SK-N-SH (cell line): ENCODE data around the gene POLR1A. TPM values are rescaled to one million over a fixed set of nuclear protein-coding genes. Genes with fewer than 3 reads are reported as not detected.

Source experiments
- CTCF ChIA-PET: fragments of 300-600, 350-600 bp; formaldehyde crosslinking; extraction: SDS; loops from one replicate; lab custom pipeline; 2021; lab: Yijun Ruan, JAX
- POLR2A ChIA-PET: fragments of 350-600 bp; sonication (Branson Sonifier 250); formaldehyde crosslinking; extraction: SDS; loops from one replicate; lab custom pipeline; 2020; ENCODE audit warnings: antibody characterized with exemption, inconsistent platforms; lab: Yijun Ruan, JAX
- DNase-seq: peaks from one replicate; pipeline ENCODE4 v3.0.0; 2012
- H2AFZ ChIP-seq: fragments of 200-600 bp; sonication (generic); 2 replicates; pipeline ENCODE4 v1.8.1; 2016; ENCODE audit warnings: antibody characterized with exemption, mild to moderate bottlenecking, low read depth
- H3F3A ChIP-seq: fragments of 200-600 bp; sonication (generic); replicated peaks from 2 replicates; pipeline ENCODE3; 2016; ENCODE audit warnings: antibody characterized with exemption, mild to moderate bottlenecking; ENCODE audit not compliant: insufficient read depth
- H3K27ac ChIP-seq, 2 experiments: fragments of 200-500 bp in 1 of 2; fragments of 200-600 bp in 1 of 2; sonication (Bioruptor generic) in 1 of 2; sonication (generic), shearing (Covaris generic) in 1 of 2; 2 replicates each; pipeline versions ENCODE4 v1.5.1 to v1.6.1; 2014 to 2016; ENCODE audit warnings: low read depth in 2 of 2, inconsistent platforms in 1 of 2, low read length in 1 of 2, mild to moderate bottlenecking in 1 of 2, mixed read lengths in 1 of 2
- H3K27me3 ChIP-seq: fragments of 200-600 bp; sonication (generic), shearing (Covaris generic); 2 replicates; pipeline ENCODE4 v1.6.1; 2016; ENCODE audit warnings: mixed run types; ENCODE audit not compliant: insufficient read depth
- H3K36me3 ChIP-seq, 2 experiments: fragments of 200-500 bp in 1 of 2; fragments of 200-600 bp in 1 of 2; sonication (Bioruptor generic) in 1 of 2; sonication (generic) in 1 of 2; replicated peaks in 1 of 2; 2 replicates each; pipeline versions ENCODE3 to v1.5.1; 2014 to 2016; ENCODE audit warnings: low read length in 1 of 2, mild to moderate bottlenecking in 1 of 2; ENCODE audit not compliant: insufficient read depth in 2 of 2, control insufficient read depth in 1 of 2
- H3K4me1 ChIP-seq, 2 experiments: fragments of 200-500 bp in 1 of 2; fragments of 200-600 bp in 1 of 2; sonication (Bioruptor generic) in 1 of 2; sonication (generic), shearing (Covaris generic) in 1 of 2; 2 replicates each; pipeline versions ENCODE4 v1.5.1 to v1.6.1; 2014 to 2016; ENCODE audit warnings: low read depth in 1 of 2, low read length in 1 of 2, mixed run types in 1 of 2; ENCODE audit not compliant: insufficient read depth in 2 of 2, control insufficient read depth in 1 of 2
- H3K4me2 ChIP-seq: fragments of 200-600 bp; sonication (generic), shearing (Covaris generic); 2 replicates; pipeline ENCODE4 v1.6.1; 2017; ENCODE audit warnings: mixed run types
- H3K4me3 ChIP-seq, 2 experiments: fragments of 200-500 bp in 1 of 2; fragments of 200-600 bp in 1 of 2; sonication (Bioruptor generic) in 1 of 2; sonication (generic), shearing (Covaris generic) in 1 of 2; 2 replicates each; pipeline versions ENCODE4 v1.5.1 to v1.8.1; 2014 to 2016; ENCODE audit warnings: low read depth in 2 of 2, inconsistent platforms in 1 of 2, low read length in 1 of 2, mild to moderate bottlenecking in 1 of 2, mixed read lengths in 1 of 2, moderate library complexity in 1 of 2
- H3K79me2 ChIP-seq: fragments of 200-600 bp; sonication (generic); 2 replicates; pipeline ENCODE4 v1.8.1; 2017; ENCODE audit warnings: mild to moderate bottlenecking; ENCODE audit not compliant: insufficient read depth
- H3K9ac ChIP-seq: fragments of 200-600 bp; sonication (generic); 2 replicates; pipeline ENCODE4 v1.6.1; 2017; ENCODE audit warnings: mixed run types
- H3K9me2 ChIP-seq: fragments of 200-600 bp; sonication (generic); 2 replicates; pipeline ENCODE4 v1.6.1; 2017; ENCODE audit warnings: mixed run types
- H3K9me3 ChIP-seq: fragments of 200-600 bp; sonication (generic); 2 replicates; pipeline ENCODE4 v1.6.1; 2017; ENCODE audit warnings: mixed run types, mild to moderate bottlenecking, moderate library complexity
- H4K20me1 ChIP-seq: fragments of 200-600 bp; sonication (generic); 2 replicates; pipeline ENCODE4 v1.6.1; 2017; ENCODE audit warnings: mild to moderate bottlenecking, mixed run types; ENCODE audit not compliant: insufficient read depth
- ELF1 ChIP-seq: IDR thresholded peaks from 2 replicates; pipeline ENCODE4 v1.4.0; 2012
- EP300 ChIP-seq, 2 experiments: IDR thresholded peaks; 2 replicates each; pipeline versions ENCODE4 v1.4.0 to v1.6.1; 2012; ENCODE audit warnings: borderline replicate concordance in 1 of 2, low read depth in 1 of 2, low read length in 1 of 2
- EZH2phosphoT487 ChIP-seq: fragments of 200-600 bp; sonication (generic); IDR thresholded peaks from 2 replicates; pipeline ENCODE4 v1.6.1; 2017; ENCODE audit warnings: low read depth, mixed run types, mild to moderate bottlenecking, antibody characterized with exemption, moderate library complexity, borderline replicate concordance
- FOXM1 ChIP-seq: IDR thresholded peaks from 2 replicates; pipeline ENCODE4 v1.4.0; 2012; ENCODE audit warnings: low read depth, mild to moderate bottlenecking
- GABPA ChIP-seq: IDR thresholded peaks from 2 replicates; pipeline ENCODE4 v1.4.0; 2012; ENCODE audit warnings: low read depth, mild to moderate bottlenecking
- MXI1 ChIP-seq: IDR thresholded peaks from 2 replicates; pipeline ENCODE4 v1.6.1; 2012; ENCODE audit warnings: mild to moderate bottlenecking, low read depth, low read length, improper control_type of control experiment
- POLR2AphosphoS5 ChIP-seq: IDR thresholded peaks from 2 replicates; pipeline ENCODE4 v1.6.1; 2012; ENCODE audit warnings: low read depth, low read length
- RAD21 ChIP-seq: IDR thresholded peaks from 2 replicates; pipeline ENCODE4 v1.6.1; 2012; ENCODE audit warnings: mild to moderate bottlenecking, low read length
- RFX5 ChIP-seq: IDR thresholded peaks from 2 replicates; pipeline ENCODE4 v1.6.1; 2012; ENCODE audit warnings: mild to moderate bottlenecking, improper control_type of control experiment, low read length
- RXRA ChIP-seq: IDR thresholded peaks from 2 replicates; pipeline ENCODE4 v1.4.0; 2012; ENCODE audit warnings: low read depth, mild to moderate bottlenecking, borderline replicate concordance
- SIN3A ChIP-seq: IDR thresholded peaks from 2 replicates; pipeline ENCODE4 v1.6.1; 2012; ENCODE audit warnings: low read depth, mild to moderate bottlenecking, low read length, moderate library complexity, borderline replicate concordance
- TAF1 ChIP-seq: IDR thresholded peaks from 2 replicates; pipeline ENCODE4 v1.6.1; 2012; ENCODE audit warnings: low read depth, mild to moderate bottlenecking, low read length, moderate library complexity, borderline replicate concordance
- TCF12 ChIP-seq: IDR thresholded peaks from 2 replicates; pipeline ENCODE4 v1.4.0; 2012
- TEAD4 ChIP-seq: IDR thresholded peaks from 2 replicates; pipeline ENCODE4 v1.4.0; 2012; ENCODE audit warnings: mild to moderate bottlenecking, borderline replicate concordance; ENCODE audit not compliant: insufficient read depth
- WGBS: methylation state at CpG from one replicate; pipeline ENCODE4 v1.1.6; 2017; ENCODE audit warnings: low lambda C conversion rate; 5-methylcytosine and 5-hydroxymethylcytosine counted together
- polyA plus RNA-seq, 3 experiments: library from polyadenylated mRNA; depleted of rRNA; stranded (reverse); fragments of >200 nt; gene quantifications; 2 replicates each; pipeline ENCODE4 v1.2.3, GENCODE V29; 2012
- TF ChIP-seq, protein P1 (sequence below): IDR thresholded peaks from 2 replicates; pipeline ENCODE4 v1.4.0; 2012; ENCODE audit warnings: low read depth
- TF ChIP-seq, protein P2 (sequence below): IDR thresholded peaks from 2 replicates; pipeline ENCODE4 v1.6.1; 2012; ENCODE audit warnings: mild to moderate bottlenecking, low read depth, low read length, moderate library complexity
- TF ChIP-seq, protein P3 (sequence below): IDR thresholded peaks from 2 replicates; pipeline ENCODE4 v1.4.0; 2012; ENCODE audit warnings: low read depth, borderline replicate concordance

The POLR1A gene
- polyA plus RNA-seq, 1 of the 3 experiments (the other 2 are of a cell fraction), result 6.1 TPM

DNA sequence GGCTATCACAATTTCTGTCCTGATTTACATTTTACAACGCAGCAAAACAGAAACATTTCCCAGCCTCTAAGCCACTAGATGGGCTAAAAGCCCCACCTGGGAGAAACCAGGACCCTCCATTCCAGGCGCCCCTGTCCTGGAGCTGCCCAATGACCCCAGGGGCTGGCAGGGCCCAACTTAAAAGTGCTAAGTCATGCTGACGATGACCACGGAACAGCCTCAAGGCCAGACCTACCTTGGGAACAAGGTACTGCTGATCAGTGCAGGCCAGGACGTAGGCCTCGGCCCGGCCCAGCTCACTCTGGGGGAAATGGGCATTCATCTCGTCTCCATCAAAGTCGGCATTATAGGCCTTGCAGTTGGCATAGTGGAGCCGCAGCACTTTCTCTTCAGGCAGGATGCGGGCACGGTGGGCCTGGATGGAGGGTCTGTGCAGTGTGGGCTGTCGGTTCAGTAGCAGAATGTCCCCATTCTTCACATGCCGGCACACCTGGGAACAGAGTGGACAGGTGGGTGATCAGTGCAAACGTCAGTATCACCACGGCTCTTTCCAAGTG lies 35.8 kb downstream of the POLR1A start:
- no peak overlapping the region for H3K27ac ChIP-seq
- H4K20me1 ChIP-seq, result no peaks in the 10 kb centered on the region
- POLR2A ChIA-PET, result no interaction called here
- H3K4me1 ChIP-seq, result peaks cover 0 to 41% of the 10 kb centered on the region in 2 experiments; a peak in 2 of 4 replicates
- no peak overlapping the region for H3K9ac ChIP-seq
- H3K36me3 ChIP-seq, result peaks cover 54 to 62% of the 10 kb centered on the region in 2 experiments
- WGBS, result 98% methylated on average over 16 of the region's 16 CpGs
- H3K27me3 ChIP-seq, result no peaks in the 10 kb centered on the region
- TF ChIP-seq EZH2phosphoT487 (no peak), RFX5 (no peak), FOXM1 (no peak), RAD21 (no peak), EP300 (IDR thresholded peaks at IDR 0.05; ENCODE audit: borderline replicate concordance in 1 of 2, low read depth in 1 of 2, low read length in 1 of 2) (no peak), TCF12 (no peak), GABPA (no peak), SIN3A (no peak), ELF1 (no peak)
- TF ChIP-seq, protein P1, sequence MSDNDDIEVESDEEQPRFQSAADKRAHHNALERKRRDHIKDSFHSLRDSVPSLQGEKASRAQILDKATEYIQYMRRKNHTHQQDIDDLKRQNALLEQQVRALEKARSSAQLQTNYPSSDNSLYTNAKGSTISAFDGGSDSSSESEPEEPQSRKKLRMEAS, result no peak
- TF ChIP-seq, protein P2, sequence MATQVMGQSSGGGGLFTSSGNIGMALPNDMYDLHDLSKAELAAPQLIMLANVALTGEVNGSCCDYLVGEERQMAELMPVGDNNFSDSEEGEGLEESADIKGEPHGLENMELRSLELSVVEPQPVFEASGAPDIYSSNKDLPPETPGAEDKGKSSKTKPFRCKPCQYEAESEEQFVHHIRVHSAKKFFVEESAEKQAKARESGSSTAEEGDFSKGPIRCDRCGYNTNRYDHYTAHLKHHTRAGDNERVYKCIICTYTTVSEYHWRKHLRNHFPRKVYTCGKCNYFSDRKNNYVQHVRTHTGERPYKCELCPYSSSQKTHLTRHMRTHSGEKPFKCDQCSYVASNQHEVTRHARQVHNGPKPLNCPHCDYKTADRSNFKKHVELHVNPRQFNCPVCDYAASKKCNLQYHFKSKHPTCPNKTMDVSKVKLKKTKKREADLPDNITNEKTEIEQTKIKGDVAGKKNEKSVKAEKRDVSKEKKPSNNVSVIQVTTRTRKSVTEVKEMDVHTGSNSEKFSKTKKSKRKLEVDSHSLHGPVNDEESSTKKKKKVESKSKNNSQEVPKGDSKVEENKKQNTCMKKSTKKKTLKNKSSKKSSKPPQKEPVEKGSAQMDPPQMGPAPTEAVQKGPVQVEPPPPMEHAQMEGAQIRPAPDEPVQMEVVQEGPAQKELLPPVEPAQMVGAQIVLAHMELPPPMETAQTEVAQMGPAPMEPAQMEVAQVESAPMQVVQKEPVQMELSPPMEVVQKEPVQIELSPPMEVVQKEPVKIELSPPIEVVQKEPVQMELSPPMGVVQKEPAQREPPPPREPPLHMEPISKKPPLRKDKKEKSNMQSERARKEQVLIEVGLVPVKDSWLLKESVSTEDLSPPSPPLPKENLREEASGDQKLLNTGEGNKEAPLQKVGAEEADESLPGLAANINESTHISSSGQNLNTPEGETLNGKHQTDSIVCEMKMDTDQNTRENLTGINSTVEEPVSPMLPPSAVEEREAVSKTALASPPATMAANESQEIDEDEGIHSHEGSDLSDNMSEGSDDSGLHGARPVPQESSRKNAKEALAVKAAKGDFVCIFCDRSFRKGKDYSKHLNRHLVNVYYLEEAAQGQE, result no peak
- TF ChIP-seq, all 33 proteins: peak for 0
- no peak for DNase-seq
- H3K9me2 ChIP-seq, result no peaks in the 10 kb centered on the region
- no peak overlapping the region for H2AFZ ChIP-seq
- H3K4me2 ChIP-seq, result no peak overlapping the region
- no peak overlapping the region for H3K4me3 ChIP-seq
- peaks cover 4% of the 10 kb centered on the region for H3F3A ChIP-seq
- H3K79me2 ChIP-seq, result no peaks in the 10 kb centered on the region
- CTCF ChIA-PET, result interaction anchor here (2.4 to 6.3 kb wide), 3 partner anchors 9 to 242 kb away, joined by 11 to 39 read pairs (median 17); partner anchors contain the start of gene ST3GAL5
- no peaks in the 10 kb centered on the region for H3K9me3 ChIP-seq

DNA sequence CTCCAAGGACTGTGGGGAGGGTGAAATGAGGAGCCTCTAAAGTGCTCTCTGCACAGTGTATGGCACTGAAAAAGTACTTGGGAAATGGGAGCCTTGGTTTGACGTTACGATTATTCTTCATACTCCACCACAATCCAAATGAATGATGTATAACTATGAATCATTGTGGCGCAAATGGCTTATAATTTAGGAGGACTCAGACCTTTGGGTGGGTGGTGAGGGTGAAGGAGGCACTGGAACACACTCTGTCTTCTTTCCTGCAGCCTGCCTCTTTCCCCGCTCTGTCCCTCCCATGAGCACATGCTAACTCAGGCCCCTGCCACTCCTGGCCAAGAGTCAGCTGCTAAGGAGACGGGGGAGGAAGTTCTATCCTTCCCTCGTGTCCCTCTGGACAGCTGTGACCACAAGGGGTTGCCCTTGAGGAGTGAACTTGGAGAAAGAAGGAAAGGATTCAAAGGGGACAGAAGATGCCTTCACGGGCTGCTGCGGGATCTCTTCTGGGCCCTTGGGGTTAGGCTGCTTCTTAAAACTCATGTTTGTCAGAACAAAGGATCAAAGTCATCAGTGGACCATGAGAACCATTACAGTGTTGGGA lies 36.5 kb downstream of the POLR1A start:
- no peak overlapping the region for H3K27ac ChIP-seq
- no peaks in the 10 kb centered on the region for H3K27me3 ChIP-seq
- H4K20me1 ChIP-seq, result no peaks in the 10 kb centered on the region
- WGBS, result 73% methylated on average over 8 of the region's 8 CpGs
- no peak for DNase-seq
- POLR2A ChIA-PET, result no interaction called here
- H2AFZ ChIP-seq, result no peak overlapping the region
- peaks cover 51 to 67% of the 10 kb centered on the region in 2 experiments for H3K36me3 ChIP-seq
- no peaks in the 10 kb centered on the region for H3K9me3 ChIP-seq
- H3K79me2 ChIP-seq, result no peaks in the 10 kb centered on the region
- peaks cover 0 to 41% of the 10 kb centered on the region in 2 experiments; a peak in 2 of 4 replicates for H3K4me1 ChIP-seq
- no peak overlapping the region for H3K4me3 ChIP-seq
- H3K9me2 ChIP-seq, result no peaks in the 10 kb centered on the region
- H3K9ac ChIP-seq, result no peak overlapping the region
- no peak overlapping the region for H3K4me2 ChIP-seq
- CTCF ChIA-PET, result interaction anchor here (2.4 to 6.3 kb wide), 3 partner anchors 10 to 242 kb away, joined by 11 to 39 read pairs (median 17); partner anchors contain the start of gene ST3GAL5
- H3F3A ChIP-seq, result peaks cover 4% of the 10 kb centered on the region
- TF ChIP-seq RAD21 (no peak), RXRA (no peak), POLR2AphosphoS5 (no peak), TAF1 (no peak), MXI1 (no peak), TEAD4 (no peak)
- TF ChIP-seq, protein P2, result no peak
- TF ChIP-seq, protein P3, sequence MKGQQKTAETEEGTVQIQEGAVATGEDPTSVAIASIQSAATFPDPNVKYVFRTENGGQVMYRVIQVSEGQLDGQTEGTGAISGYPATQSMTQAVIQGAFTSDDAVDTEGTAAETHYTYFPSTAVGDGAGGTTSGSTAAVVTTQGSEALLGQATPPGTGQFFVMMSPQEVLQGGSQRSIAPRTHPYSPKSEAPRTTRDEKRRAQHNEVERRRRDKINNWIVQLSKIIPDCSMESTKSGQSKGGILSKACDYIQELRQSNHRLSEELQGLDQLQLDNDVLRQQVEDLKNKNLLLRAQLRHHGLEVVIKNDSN, result no peak
- TF ChIP-seq, protein P1, result no peak
